Natural killer cell (primary cell): Measurements from ENCODE around the gene BTBD16. TPM values are rescaled to one million over a fixed set of nuclear protein-coding genes. Genes with fewer than 3 reads are reported as not detected.

Source experiments
- ATAC-seq, 3 donors: fragments of 150-1000 bp in 2 of 3; fragments of 200-7000 bp in 1 of 3; cut with Tn5 transposase; 1 replicate in 1 of 3; 2 replicates in 2 of 3; pipeline ENCODE4 v1.10.0; 2021; ENCODE audit warnings: mild to moderate bottlenecking in 2 of 3, moderate library complexity in 2 of 3
- DNase-seq, 2 donors: peaks; one replicate each; pipeline versions ENCODE4 v3.0.0 to v3.0.0-alpha.2; 2013 to 2021; ENCODE audit warnings: mixed read lengths in 1 of 2
- H3K27ac ChIP-seq: one replicate; pipeline ENCODE4 v1.5.1; 2013; ENCODE audit warnings: mild to moderate bottlenecking, low read length
- H3K27me3 ChIP-seq: one replicate; pipeline ENCODE4 v1.6.1; 2013; ENCODE audit warnings: low read length; ENCODE audit not compliant: control insufficient read depth, insufficient read depth
- H3K36me3 ChIP-seq: one replicate; pipeline ENCODE4 v1.6.1; 2013; ENCODE audit warnings: low read length; ENCODE audit not compliant: control insufficient read depth, insufficient read depth
- H3K4me1 ChIP-seq: one replicate; pipeline ENCODE4 v1.6.1; 2013; ENCODE audit warnings: low read length; ENCODE audit not compliant: control insufficient read depth, insufficient read depth
- H3K4me3 ChIP-seq: one replicate; pipeline ENCODE4 v1.5.1; 2013; ENCODE audit warnings: low read length
- H3K9me3 ChIP-seq: one replicate; pipeline ENCODE4 v1.6.1; 2013; ENCODE audit warnings: low read length; ENCODE audit not compliant: control insufficient read depth, insufficient read depth
- H3K27ac Mint-ChIP-seq, 2 donors: one replicate each; pipeline ENCODE4 v1.8.0; 2022; ENCODE audit warnings: mild to moderate bottlenecking in 2 of 2, mixed read lengths in 2 of 2, moderate library complexity in 1 of 2
- H3K27me3 Mint-ChIP-seq, 2 donors: one replicate each; pipeline ENCODE4 v1.8.0; 2022; ENCODE audit warnings: low read depth in 2 of 2, mixed read lengths in 2 of 2
- H3K36me3 Mint-ChIP-seq: one replicate; pipeline ENCODE4 v1.8.0; 2022; ENCODE audit warnings: mixed read lengths
- H3K4me1 Mint-ChIP-seq, 2 donors: one replicate each; pipeline ENCODE4 v1.8.0; 2022; ENCODE audit warnings: mixed read lengths in 2 of 2
- H3K4me3 Mint-ChIP-seq: one replicate; pipeline ENCODE4 v1.8.0; 2022; ENCODE audit warnings: mild to moderate bottlenecking, moderate library complexity, mixed read lengths
- H3K9me3 Mint-ChIP-seq, 2 donors: one replicate each; pipeline ENCODE4 v1.8.0; 2022; ENCODE audit warnings: mixed read lengths in 2 of 2
- WGBS: methylation state at CpG from one replicate; pipeline ENCODE4 v1.1.7; 2013; ENCODE audit warnings: missing lambda C conversion rate; ENCODE audit not compliant: insufficient coverage; 5-methylcytosine and 5-hydroxymethylcytosine counted together
- intact Hi-C: fragments of 100-400 bp; cut with micrococcal nuclease; formaldehyde crosslinking; loops from one replicate; pipeline ENCODE4 v1.14.2; 2022
- total RNA-seq, 4 donors: library from RNA; stranded (reverse); fragments of 120-200 nt in 1 of 4; gene quantifications; one replicate each; pipeline versions ENCODE4 v1.2.3 to v1.2.4, GENCODE V29; 2013 to 2022
- TF ChIP-seq, protein P1 (sequence below): fragments of 200-600 bp; IDR thresholded peaks from one replicate; pipeline ENCODE4 v1.8.0; 2022; ENCODE audit warnings: antibody characterized with exemption

BTBD16 gene
- total RNA-seq, 3 donors from 2014 or later (not counting 1 experiment from before 2014, with no cell fraction given): not detected

DNA sequence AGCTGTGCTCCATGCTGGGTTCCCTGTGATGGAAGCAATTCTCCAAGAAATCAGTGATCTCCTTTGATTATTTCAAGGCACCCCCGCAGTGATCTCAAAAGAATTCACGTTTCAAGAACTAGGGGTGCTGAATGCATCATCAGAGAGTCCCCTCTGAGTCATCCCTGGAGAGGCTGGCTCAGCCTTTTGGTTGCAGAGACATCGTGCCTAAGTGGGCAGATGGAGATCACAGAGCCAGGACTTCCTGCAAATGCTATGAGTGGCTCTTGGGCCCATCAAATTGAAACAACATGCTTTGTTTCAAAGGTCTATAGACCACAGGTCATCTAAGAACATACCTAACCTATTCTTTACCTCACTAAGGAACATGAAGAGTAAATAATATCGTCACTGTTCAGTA is 61.9 kb downstream of the BTBD16 start:
- TF ChIP-seq, protein P1, sequence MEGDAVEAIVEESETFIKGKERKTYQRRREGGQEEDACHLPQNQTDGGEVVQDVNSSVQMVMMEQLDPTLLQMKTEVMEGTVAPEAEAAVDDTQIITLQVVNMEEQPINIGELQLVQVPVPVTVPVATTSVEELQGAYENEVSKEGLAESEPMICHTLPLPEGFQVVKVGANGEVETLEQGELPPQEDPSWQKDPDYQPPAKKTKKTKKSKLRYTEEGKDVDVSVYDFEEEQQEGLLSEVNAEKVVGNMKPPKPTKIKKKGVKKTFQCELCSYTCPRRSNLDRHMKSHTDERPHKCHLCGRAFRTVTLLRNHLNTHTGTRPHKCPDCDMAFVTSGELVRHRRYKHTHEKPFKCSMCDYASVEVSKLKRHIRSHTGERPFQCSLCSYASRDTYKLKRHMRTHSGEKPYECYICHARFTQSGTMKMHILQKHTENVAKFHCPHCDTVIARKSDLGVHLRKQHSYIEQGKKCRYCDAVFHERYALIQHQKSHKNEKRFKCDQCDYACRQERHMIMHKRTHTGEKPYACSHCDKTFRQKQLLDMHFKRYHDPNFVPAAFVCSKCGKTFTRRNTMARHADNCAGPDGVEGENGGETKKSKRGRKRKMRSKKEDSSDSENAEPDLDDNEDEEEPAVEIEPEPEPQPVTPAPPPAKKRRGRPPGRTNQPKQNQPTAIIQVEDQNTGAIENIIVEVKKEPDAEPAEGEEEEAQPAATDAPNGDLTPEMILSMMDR: no peak
- H3K4me3 Mint-ChIP-seq: no peak overlapping the region
- Histone ChIP-seq H3K27ac (no peak overlapping the region), H3K27me3 (peaks cover 2% of the 10 kb centered on the region), H3K36me3 (no peaks in the 10 kb centered on the region), H3K4me1 (no peaks in the 10 kb centered on the region), H3K9me3 (no peaks in the 10 kb centered on the region), H3K4me3 (no peak overlapping the region)
- H3K4me1 Mint-ChIP-seq: no peaks in the 10 kb centered on the region
- peaks cover 21 to 41% of the 10 kb centered on the region in 2 donors for H3K27me3 Mint-ChIP-seq
- no peak overlapping the region for H3K27ac Mint-ChIP-seq
- DNase-seq (no peak), ATAC-seq (no peak)
- no peaks in the 10 kb centered on the region for H3K9me3 Mint-ChIP-seq
- intact Hi-C loops: no loop called here
- 62% methylated on average over 4 of the region's 4 CpGs for WGBS
- H3K36me3 Mint-ChIP-seq: no peaks in the 10 kb centered on the region

DNA sequence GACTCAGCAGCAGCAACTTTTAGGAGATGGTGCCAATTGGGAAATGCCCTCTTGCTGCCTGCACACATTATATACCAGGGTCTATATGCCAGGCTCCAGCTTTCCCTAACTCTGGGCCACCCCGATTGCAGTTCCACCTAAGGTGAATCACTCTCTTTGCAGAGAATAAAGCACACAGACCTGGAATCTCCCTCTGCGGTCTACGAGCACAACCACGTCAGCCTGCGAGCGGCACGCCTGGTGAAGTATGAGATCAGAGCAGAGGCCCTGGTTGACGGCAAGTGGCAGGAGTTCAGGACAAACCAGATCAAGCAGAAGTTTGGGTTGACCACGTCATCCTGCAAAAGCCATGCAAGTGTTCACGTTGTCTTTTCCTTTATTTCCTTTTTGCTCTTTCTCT is 65.2 kb downstream of the BTBD16 start:
- no peaks in the 10 kb centered on the region for H3K9me3 ChIP-seq
- DNase-seq (no peak), ATAC-seq (no peak)
- H3K27me3 ChIP-seq: no peaks in the 10 kb centered on the region
- TF ChIP-seq, protein P1: no peak
- no peak overlapping the region for H3K27ac Mint-ChIP-seq
- H3K27me3 Mint-ChIP-seq: peaks cover 14 to 22% of the 10 kb centered on the region in 2 donors
- H3K4me3 ChIP-seq: no peak overlapping the region
- intact Hi-C loops: no loop called here
- no peaks in the 10 kb centered on the region for H3K36me3 ChIP-seq
- no peaks in the 10 kb centered on the region for H3K36me3 Mint-ChIP-seq
- H3K4me1 Mint-ChIP-seq: no peaks in the 10 kb centered on the region
- WGBS: 88% methylated on average over 10 of the region's 10 CpGs
- H3K27ac ChIP-seq: no peak overlapping the region
- no peaks in the 10 kb centered on the region for H3K4me1 ChIP-seq
- H3K4me3 Mint-ChIP-seq: no peak overlapping the region
- H3K9me3 Mint-ChIP-seq: no peaks in the 10 kb centered on the region

DNA sequence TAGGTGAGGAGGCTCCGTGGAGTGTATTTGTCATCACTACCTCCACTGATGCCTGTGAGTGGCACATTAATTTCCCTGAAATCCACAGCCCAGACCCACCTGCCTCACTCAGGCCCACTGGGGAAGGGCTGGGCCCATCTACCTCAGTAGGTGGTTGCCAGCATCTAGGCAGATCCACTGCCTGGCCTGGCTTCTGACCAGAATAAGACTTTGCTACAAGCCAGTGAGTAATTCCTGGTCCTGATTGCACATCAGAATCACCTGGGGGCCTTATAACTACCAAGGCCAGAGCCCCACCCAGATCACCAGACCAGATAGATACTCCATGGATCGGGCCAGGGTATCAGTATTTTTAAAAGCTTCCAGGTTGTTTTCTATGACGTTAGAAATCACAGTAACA is 65.9 kb downstream of the BTBD16 start:
- TF ChIP-seq, protein P1: no peak
- Histone ChIP-seq H3K4me1 (no peaks in the 10 kb centered on the region), H3K9me3 (no peaks in the 10 kb centered on the region), H3K27ac (no peak overlapping the region), H3K27me3 (no peaks in the 10 kb centered on the region), H3K4me3 (no peak overlapping the region), H3K36me3 (no peaks in the 10 kb centered on the region)
- H3K27ac Mint-ChIP-seq: no peak overlapping the region
- DNase-seq (no peak), ATAC-seq (no peak)
- 92% methylated on average over 3 of the region's 3 CpGs for WGBS
- H3K4me1 Mint-ChIP-seq: no peaks in the 10 kb centered on the region
- H3K4me3 Mint-ChIP-seq: no peak overlapping the region
- H3K9me3 Mint-ChIP-seq: no peaks in the 10 kb centered on the region
- H3K36me3 Mint-ChIP-seq: no peaks in the 10 kb centered on the region
- intact Hi-C loops: no loop called here
- peaks cover 10 to 16% of the 10 kb centered on the region in 2 donors for H3K27me3 Mint-ChIP-seq
